GM18861 (cell line): ENCODE measurements around the gene KDM4C.

Source experiments
- ATAC-seq: cut with Tn5 transposase; IDR thresholded peaks from one replicate; pipeline ENCODE4 v1.9.1; 2021; ENCODE audit not compliant: unreplicated experiment

KDM4C gene

DNA sequence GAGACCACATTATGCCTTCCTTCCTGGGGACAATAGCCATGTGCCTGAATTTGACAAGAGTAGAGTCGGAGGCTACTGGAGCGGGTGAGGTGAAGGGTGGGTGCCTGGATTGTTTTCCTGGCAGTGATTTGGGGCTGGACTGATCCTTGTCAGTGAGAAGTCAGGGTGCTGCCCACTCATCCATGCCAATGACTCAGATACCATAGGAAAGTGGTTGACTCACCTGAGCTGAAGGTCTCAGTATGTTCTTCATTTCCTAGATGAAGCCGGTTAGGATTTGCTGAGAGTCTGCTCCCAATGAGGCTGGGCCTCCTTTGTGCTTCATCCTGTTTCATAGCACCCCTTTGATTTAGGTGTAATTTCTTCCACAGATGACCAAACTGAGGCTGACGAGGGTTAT is 366.0 kb downstream of the KDM4C start:
- ATAC-seq = no peak

DNA sequence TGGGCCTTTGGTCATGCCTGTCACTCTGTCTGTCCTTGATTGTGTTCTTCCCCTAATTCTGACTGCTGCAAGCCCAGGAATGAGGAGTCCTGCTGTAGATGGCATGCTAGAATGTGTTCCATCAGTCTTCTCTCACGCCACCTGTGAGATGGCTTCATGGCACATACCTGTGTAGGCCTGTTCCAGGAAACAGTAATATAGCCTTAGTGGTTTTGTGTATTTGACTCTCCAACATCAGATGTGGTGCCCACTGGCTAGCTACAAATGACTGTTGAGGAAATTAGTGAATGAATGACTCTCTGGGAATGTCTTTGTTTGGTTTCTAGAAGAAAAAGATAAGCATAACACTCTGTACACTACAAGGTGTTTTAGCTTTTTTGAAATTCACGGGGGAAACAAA is 367.5 kb downstream of the KDM4C start:
- ATAC-seq = no peak

DNA sequence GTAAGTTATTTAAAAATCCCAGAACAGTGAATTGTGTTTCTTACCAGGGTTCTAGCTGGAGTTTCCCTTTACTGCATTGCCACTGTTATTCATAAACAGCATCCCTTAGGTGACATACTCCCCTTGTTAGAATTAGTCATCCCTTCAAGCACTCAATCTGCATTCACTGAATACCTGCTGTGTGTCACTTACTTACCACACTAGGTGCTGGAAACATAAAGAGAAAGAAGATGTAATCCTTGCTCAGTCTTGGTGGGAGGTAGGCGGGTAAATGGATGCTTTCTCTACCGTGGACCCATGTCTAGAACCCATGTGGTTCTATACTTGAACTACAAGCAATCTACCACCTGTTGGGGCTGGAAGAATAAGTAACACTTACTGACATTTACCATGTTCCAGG is 371.6 kb downstream of the KDM4C start:
- no peak for ATAC-seq

DNA sequence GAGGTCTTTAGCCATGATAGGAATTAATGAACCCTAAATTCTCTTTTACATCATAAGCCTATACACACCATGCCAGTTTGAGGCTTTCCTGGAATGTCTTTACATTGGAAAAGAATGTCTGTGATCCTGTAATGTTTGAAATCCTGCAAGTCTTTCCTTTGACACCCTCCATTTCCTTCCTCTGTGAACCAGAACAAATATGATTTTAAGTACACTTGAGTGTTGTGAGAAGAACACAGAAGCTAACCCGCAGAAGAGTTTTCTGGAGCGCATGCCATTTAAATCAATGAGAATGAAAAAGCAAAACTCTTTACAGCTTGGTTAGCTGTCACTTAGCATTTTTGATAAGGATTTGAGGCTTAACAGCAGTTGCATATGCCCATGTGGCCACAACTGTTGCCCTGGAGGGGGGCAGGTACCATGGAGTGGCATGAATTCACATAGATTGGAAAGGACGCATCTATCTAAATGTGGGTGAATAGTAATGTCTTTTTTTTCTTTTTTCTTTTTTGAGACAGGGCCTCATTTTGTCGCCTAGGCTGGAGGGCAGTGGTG is 372.6 kb downstream of the KDM4C start:
- ATAC-seq = no peak

DNA sequence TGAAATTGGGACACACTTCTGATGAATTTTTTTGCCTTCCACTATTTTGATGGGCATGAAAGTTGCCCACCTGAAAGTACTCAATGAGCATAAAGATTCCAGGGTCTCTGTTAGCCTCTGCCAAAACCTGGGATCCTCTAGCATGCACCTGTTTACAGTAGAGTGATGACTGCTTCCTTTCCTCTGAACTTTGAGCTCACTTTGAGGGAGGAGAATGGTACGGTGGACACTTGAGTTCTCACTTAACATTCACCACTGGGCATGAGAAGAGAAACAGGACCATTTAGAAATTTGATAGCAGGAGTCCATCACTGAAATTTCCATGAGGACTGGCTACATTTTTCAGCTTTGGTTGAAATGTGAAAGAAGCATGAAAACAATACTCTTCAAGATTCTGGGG is 374.8 kb downstream of the KDM4C start:
- no peak for ATAC-seq

DNA sequence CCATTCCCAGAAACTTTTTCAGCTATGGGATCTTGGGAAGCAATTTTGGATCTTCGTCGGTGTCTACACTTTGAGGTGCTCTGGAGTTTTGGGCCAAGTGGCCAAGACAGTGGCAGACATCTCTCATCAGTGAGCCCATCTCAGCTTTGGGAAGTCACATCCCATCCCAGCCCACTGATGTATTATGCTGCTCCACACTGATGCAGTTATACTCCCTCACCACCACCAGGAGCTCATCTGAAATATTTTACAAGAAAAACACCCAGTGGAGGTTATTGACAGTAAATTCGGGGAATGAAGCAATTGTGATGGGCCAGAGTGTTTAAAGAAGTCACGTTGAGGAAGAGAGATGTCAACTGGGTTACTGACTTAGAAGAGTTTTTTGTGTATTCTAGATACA is 378.0 kb downstream of the KDM4C start:
- ATAC-seq = no peak

DNA sequence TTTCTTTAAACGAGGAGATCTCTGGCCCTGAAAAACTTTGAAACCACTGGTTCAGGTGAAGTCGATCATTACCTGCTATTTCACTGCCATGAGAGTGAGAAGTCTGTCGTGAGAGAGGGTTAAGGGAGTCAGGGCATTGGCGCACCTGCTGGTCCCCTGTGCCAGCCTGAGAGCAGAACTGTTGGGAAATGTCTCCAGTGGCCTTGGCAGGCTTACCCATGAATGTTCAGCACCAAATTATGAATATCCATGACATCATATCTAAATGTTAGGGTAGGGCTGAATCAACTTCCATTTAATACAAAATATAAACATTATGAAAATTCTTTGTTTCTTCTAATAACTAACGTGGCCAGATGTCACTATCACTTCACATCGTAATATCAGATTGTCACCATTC is 379.3 kb downstream of the KDM4C start:
- ATAC-seq = no peak

DNA sequence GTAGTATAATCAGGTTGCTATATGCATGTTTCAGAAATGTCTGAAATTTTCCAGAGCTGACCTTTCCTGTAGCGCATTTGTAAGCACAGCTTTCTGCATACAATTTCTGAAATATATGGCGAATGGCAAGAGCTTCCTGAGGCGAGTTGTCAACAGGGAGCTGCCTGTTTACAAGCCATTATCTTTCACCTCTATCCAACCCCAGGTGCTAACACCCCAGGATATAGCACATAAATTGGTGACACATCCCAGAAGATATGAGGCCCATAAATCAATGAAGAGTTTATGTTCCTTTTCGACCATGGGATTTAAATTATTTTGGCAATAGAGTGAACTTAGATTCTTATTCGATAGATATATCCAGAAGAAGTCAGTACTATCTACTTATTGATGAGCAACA is 379.8 kb downstream of the KDM4C start:
- no peak for ATAC-seq

DNA sequence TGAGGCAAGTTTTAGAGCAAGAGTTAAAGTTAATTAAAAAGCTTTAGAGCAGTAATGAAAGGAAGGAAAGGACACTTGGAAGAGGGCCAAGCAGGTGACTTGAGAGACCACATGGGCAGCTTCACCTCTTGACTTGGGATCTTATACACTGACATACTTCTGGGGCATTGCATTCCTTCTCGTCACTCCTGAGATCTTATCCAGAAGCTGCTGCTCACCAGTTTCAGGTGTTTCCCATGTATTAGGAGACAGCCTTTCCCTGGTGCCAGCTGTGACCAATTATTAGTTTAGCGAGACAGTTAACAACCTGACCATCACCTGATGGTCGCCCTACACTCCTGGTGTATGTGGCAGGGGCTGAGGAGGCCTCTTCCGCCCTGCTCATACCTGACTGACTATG is 382.1 kb downstream of the KDM4C start:
- ATAC-seq = no peak

DNA sequence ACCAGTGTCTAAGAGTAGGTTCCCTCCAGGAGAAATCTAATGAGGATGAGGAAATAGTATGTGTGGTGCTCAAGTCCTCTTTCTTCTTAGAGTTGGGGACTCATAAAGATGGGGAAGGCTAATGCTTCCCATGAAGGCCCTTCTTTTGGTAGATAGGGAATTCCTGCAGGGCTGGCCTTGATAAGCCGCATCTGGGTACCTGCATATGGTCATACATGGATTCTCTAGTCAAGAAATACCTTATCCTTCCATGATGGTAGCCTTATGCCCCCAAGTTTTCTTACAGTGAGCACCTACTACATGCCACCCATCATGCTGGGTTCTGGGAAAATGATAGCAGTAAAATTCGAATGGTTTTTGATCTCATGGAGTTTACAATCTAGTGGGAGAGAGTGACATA is 382.6 kb downstream of the KDM4C start:
- no peak for ATAC-seq

DNA sequence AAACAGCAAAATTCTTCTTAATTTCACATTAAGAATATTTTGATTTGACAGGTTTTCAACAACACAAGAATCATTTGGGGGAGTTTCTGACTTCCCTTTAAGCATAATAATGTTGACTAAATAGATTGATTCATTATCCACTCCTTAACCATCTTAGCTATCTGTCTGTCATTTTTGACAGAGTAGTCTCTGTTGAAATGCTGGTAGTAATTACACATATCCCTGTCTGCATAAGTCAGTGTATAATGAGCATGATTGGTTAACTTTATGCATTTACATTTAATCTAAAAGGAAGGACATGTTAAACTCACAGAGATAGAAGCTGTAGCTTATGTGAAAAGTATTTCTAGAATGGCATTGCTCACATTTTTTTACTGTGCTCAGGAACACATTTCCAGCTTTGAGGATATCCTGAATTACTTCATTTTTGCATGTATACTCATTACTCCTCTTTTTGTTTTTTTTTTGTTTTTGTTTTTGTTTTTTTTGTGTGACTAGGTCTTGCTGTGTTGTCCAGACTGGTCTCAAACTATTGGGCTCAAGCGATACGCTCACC is 385.9 kb downstream of the KDM4C start:
- ATAC-seq = no peak

DNA sequence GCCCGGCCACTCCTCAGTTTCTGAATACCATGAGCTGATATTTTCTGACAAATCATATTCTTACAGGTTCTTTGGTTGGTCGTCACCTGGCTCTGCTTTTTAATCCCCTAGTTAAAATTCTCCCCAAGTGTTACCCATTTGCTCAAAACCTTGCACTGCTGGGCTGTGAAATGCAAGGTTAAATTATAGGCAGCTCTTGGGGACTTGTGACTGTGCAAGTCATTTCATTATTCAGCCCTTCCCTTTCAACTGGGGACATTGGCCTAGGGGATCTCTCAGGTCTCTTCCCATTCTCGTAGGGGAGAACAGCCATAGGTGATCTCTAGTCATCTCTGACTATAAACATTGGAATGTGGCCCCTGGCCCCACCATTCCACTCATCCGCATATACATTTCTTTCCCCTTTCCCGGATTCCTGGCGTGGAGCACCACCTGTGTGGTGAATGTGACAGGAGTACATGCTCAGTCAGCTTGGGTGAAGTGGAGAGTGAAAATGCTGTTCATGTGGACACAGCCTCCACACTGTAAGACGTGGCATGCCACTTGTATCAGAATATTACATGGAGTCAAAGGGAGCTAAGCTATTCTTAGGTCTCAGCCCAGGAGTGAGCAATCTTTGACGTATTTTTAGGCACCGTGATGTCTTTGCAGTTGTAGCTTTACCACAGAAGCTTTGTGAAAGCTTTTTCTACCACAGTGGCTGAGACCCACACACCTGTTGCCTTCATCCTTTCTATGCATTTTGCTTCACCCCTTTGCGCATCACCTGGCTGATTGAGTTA is 386.7 kb downstream of the KDM4C start:
- ATAC-seq = no peak

DNA sequence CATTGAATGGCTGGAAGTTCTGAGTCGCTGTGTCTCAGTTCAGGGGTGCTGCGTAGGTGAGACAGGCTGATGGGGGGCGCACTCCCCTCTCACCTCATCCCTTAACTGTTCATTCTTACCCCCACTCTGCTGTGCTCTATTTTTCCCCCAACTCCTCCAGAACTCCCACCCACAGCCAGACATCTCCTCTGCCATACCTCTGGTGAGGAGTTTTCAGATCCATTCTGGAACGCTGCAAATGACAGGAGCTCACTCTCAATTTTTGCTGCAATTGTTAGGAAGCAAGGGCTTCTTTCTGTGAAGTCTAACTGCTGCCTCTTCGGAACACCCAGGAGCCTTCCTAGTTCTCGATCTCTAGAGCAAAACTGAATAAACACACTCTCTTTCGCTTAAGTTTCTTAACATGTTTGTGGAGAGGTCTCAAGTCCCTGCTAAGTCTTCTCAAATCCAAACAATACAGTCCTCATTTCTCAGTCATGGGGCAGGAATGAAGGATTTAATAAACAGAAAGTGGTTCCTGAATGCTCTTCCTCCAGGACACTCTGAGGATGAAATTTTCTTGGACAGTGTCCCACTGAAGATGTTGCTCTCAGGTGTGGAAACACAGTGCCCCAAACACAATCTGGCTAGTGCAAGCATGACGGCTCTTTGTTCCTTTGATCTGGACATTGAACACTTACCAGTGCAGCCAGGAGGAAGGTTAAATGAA is 387.7 kb downstream of the KDM4C start:
- no peak for ATAC-seq

DNA sequence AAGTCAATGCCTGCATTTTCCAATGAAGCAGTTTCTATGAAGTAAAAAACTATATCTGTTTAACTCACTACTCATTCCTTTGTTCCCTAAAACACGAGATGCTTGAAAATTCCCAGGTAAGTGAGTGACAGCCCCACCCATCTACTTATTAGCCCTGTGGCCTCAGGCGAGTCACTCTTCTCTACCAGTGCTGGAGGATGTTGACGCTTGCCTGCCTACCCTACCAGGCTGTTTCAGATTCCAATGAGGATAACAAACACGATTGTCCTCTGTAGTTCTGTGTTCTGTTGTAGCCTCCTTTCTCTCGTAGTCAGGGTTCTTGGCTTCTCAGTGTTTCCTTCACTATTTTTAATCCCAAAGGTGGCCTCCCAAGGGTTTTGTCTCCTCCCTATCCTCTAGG is 388.8 kb downstream of the KDM4C start:
- no peak for ATAC-seq

DNA sequence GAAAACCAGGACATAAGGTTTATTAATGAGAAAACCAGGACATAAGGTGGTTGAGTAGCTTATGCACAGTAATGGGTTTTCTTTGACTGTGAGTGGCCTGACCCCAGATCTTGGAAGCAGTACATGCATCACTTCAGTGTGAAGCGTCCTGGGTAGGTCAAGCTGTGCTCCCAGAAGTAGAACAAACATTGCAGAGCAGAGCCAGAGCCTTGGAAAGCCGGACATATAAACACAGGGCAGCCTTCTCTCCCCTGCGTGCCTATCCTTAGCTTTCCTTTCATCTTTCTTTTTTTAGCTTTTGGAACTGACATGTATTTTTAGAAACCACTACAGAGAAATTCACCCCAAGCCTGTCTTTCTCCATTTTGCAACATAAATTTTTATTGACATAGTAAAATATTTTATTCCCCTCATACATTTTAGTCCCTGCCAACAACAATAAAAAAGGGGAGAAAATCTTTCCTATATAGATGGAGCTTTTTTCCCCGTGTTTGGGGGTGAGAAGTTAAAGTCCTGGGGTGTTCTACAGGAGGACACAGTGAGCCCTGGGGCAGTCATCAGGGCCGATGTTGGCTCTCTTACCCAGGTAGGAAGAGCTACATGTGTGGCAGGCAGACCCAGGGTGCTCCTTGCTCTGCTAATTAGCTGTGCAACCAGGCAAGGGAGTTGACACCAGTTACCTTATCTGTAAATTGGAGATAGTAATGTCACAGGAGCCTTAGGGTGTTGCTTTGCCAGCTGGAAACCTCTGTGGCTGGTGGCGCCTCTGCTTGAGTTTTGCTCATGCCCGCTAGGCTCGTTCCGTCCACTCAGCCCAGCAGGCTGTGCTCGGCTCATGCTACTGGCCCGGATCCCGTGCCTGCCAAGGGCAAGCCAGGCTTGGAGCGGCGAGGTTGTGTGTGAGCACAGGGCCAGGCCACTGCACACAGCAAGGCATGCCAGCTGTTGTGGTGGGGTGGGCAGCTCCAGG is 389.6 kb downstream of the KDM4C start:
- ATAC-seq = no peak

DNA sequence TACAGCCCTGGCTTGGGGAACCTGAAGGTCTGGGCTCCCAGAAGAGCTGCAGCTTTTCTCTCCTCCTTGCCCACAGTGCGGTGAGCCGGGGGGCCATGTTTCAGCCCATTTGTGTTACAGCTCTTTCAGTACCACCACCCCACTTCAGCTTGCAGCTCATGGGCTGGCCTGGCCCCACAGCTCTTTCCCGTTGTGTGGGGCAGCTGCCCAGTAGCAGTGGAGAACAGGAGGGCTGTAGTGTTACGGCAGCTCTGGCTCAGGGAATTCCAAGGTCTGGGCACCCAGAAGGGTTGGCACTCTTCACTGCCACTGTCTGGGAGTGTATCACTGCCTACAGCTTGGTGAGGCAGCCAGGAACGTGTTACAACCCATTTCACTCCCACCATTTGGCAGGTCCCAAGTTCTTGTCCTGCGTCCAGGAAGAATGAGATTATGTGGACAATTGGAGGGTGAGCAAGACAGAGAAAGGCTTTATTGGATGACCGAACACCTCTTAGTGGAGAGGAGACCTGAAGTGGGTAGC is 390.5 kb downstream of the KDM4C start:
- ATAC-seq = no peak

DNA sequence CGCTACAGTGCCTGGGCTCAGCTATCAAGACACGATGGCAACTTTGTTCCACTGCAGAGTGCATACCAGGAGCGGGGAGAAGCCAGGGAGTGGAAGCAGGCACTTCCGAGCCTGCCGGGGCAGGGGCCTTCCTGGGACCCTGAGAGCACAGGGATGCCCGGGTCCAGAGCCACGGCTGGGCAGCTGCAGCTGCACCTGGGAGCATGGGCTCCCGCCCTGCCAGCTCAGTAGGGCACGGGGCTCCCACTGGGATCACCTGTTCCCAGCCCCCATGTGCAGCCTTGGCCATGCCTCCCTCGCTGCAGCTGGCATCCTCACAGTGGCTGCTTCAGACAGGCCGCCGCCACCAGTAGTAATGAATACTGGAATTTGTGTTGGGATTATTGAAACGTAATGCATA is 391.5 kb downstream of the KDM4C start:
- no peak for ATAC-seq

DNA sequence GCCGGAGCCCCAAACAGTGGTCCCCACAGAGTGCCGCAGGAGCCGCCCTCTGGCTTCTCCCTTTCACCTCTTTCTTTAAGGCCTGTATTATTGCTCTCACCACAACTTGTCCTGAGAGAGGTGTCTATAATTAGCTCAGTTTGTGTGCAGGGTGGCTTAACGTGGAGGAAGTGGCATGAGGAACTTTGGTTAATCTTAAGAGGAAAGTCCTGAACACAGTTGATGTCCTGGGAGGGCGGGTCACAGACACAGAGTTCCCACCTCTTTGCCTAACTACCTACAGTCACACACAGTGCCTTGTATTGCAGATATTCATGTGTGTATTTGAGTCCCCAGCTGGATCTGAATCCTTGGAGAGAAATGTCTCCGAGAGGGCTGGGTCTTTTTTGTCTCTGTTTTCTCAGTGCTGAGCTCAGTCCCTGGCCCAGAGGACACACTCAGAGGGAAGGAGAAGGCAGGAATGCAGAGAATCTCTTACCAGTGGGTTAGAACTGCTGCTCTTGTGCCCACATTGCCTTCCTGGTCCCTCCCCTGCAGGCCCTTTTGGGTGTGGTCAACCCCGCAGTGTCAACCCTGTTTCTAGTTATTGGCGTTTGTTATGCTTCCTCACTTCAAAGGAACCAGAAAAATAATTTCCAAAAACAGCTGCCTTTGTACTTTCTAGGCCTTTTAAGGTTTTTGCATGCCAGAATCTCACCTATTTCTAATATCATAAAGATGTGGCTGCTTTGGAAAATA is 392.5 kb downstream of the KDM4C start:
- ATAC-seq = no peak

DNA sequence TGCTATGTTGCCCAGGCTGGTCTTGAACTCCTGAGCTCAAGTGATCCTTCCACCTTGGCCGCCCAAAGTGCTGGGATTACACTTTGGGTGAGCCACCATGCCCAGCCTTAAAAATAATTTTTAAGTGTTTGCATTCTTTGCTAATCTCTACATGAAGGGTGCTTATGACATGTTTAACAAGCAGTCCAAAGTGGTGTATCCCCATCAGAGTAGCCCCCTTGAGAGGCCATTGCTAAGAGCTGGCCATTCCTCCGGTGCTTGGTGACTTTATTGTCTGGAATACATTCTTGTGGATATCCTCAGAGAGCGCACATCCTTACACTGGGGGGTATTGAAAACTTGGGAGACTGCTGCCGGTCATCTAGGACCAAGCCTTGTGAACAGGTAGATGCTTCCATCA is 395.4 kb downstream of the KDM4C start:
- ATAC-seq = no peak

DNA sequence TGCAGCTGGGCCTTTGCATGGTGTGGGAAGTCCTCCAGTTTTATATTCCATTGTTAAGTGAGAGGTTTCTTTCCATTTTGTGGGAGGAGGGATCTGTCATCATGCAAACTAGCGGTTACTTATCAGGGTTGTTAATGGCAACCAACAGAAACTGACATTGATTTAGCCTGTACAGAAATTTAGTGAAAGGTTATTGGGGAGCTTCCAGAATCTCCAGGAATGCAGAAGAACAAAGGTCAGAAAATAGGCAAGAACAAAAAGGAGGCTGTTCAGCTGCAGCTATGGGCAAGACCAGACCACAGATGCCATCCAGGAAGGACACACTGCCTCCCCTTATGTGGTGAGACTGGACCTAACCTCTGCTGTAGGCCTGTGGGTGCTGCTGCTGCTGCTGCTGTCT is 395.8 kb downstream of the KDM4C start:
- ATAC-seq = no peak
